Stimulated activated CD4-positive, alpha-beta T cell treated with anti-CD3 and anti-CD28 coated beads, Interleukin-12 subunit alpha, Interleukin-12 subunit beta, amount 100 ng/mL, for 24 hours (primary cell): ENCODE measurements around the gene EYA2.

Source experiments
- DNase-seq, 2 experiments: peaks; one replicate each; pipeline ENCODE4 v3.0.0-alpha.2; 2020; ENCODE audit warnings: low read depth in 2 of 2

EYA2 gene

GRCh38 chr20:46979603-46980241, 85.1 kb downstream of the EYA2 start:
- no peak for DNase-seq

GRCh38 chr20:46981184-46981583, 86.5 kb downstream of the EYA2 start:
- no peak for DNase-seq

- no peak for DNase-seq
Observed at GRCh38 chr20:46983466-46983865, 88.8 kb downstream of the EYA2 start.

GRCh38 chr20:46984405-46984804, 89.8 kb downstream of the EYA2 start:
- DNase-seq, result no peak

GRCh38 chr20:46985250-46985649, 90.6 kb downstream of the EYA2 start:
- DNase-seq, result no peak

- DNase-seq, result no peak
Observed at GRCh38 chr20:46985671-46986070, 91.0 kb downstream of the EYA2 start.

- no peak for DNase-seq
Observed at GRCh38 chr20:46987001-46987400, 92.4 kb downstream of the EYA2 start.

- DNase-seq, result peak in 1 of 2 experiments; percentile 3
Observed at GRCh38 chr20:46990017-46990595, 95.5 kb downstream of the EYA2 start.

GRCh38 chr20:46990596-46991104, 96.0 kb downstream of the EYA2 start:
- DNase-seq, result no peak

GRCh38 chr20:46991168-46991567, 96.5 kb downstream of the EYA2 start:
- no peak for DNase-seq

GRCh38 chr20:46991880-46992639, 97.4 kb downstream of the EYA2 start:
- no peak for DNase-seq

GRCh38 chr20:46992640-46993035, 98.0 kb downstream of the EYA2 start:
- DNase-seq, result no peak

GRCh38 chr20:46993465-46994095, 98.9 kb downstream of the EYA2 start:
- DNase-seq, result no peak

GRCh38 chr20:46994341-46994740, 99.7 kb downstream of the EYA2 start:
- DNase-seq, result peak; percentile 39 to 60

- DNase-seq, result no peak
Observed at GRCh38 chr20:46995561-46996142, 101.0 kb downstream of the EYA2 start.

GRCh38 chr20:46997187-46997586, 102.5 kb downstream of the EYA2 start:
- no peak for DNase-seq

- no peak for DNase-seq
Observed at GRCh38 chr20:46998477-46999240, 104.0 kb downstream of the EYA2 start.

- no peak for DNase-seq
Observed at GRCh38 chr20:46999801-47000465, 105.3 kb downstream of the EYA2 start.

GRCh38 chr20:47003223-47003622, 108.6 kb downstream of the EYA2 start:
- no peak for DNase-seq

- no peak for DNase-seq
Observed at GRCh38 chr20:47004179-47004578, 109.5 kb downstream of the EYA2 start.
